SK-N-SH (cell line): ENCODE measurements around the gene CAPN11.

Source experiments
- EZH2phosphoT487 ChIP-seq: fragments of 200-600 bp; sonication (generic); IDR thresholded peaks from 2 replicates; pipeline ENCODE4 v1.6.1; 2017; ENCODE audit warnings: low read depth, mixed run types, mild to moderate bottlenecking, antibody characterized with exemption, moderate library complexity, borderline replicate concordance
- FOXM1 ChIP-seq: IDR thresholded peaks from 2 replicates; pipeline ENCODE4 v1.4.0; 2012; ENCODE audit warnings: low read depth, mild to moderate bottlenecking
- MXI1 ChIP-seq: IDR thresholded peaks from 2 replicates; pipeline ENCODE4 v1.6.1; 2012; ENCODE audit warnings: mild to moderate bottlenecking, low read depth, low read length, improper control_type of control experiment
- NFIC ChIP-seq: IDR thresholded peaks from 2 replicates; pipeline ENCODE4 v1.4.0; 2012; ENCODE audit warnings: borderline replicate concordance
- RAD21 ChIP-seq: IDR thresholded peaks from 2 replicates; pipeline ENCODE4 v1.6.1; 2012; ENCODE audit warnings: mild to moderate bottlenecking, low read length
- SMC3 ChIP-seq: IDR thresholded peaks from 2 replicates; pipeline ENCODE4 v1.6.1; 2012; ENCODE audit warnings: low read depth, low read length, improper control_type of control experiment
- TF ChIP-seq, protein P1 (sequence below): fragments of 200-600 bp; sonication (generic); IDR thresholded peaks from 2 replicates; pipeline ENCODE4 v1.6.1; 2017; ENCODE audit warnings: antibody characterized with exemption, mild to moderate bottlenecking, moderate library complexity
- TF ChIP-seq, protein P2 (sequence below): IDR thresholded peaks from 2 replicates; pipeline ENCODE4 v1.4.0; 2012; ENCODE audit warnings: low read depth, borderline replicate concordance
- TF ChIP-seq, protein P3 (sequence below): IDR thresholded peaks from 2 replicates; pipeline ENCODE4 v1.4.0; 2012; ENCODE audit warnings: low read depth
- TF ChIP-seq, protein P4 (sequence below): IDR thresholded peaks from 2 replicates; pipeline ENCODE4 v1.6.1; 2012; ENCODE audit warnings: mild to moderate bottlenecking, low read depth, low read length, moderate library complexity

DNA sequence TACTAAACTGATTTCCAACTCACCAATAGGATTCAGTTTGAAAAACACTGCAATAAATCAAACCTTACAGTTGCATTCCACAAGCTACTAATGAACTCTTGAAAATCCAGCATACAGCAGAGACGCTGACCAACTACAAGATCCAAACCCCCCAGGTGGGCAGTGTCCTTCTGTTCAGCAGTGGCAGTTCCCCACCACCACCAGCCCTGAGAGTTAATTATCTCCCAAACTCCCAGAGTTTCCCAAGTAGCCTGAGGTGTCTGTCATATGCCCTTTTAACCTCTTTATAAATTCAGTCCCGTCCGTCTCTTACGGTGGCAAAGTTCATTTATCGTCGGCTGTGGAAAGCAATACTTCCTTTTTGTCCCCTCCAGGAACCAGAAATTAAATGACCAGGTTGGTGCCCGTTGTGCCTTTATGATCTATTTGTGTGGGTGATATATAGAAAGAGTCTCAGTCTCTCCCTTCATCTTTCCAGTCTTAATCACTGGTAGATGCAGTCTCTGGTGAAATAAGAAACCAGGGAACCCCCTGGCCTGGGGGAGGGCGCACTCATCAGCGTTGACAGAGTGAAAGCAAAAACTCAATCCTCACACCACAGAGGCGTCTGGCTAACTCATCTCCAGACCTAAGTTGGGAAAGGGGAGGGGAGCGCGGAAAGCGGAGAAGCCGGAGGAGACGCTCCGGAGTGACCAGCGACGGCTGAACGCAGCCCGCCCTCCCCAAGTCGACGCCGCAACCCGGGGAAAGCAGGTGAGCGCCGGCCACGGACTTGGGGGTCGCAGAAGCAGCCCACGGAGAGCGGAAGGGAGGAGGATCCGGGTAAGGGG, 32.1 kb upstream of the CAPN11 start:
- TF ChIP-seq, protein P1, sequence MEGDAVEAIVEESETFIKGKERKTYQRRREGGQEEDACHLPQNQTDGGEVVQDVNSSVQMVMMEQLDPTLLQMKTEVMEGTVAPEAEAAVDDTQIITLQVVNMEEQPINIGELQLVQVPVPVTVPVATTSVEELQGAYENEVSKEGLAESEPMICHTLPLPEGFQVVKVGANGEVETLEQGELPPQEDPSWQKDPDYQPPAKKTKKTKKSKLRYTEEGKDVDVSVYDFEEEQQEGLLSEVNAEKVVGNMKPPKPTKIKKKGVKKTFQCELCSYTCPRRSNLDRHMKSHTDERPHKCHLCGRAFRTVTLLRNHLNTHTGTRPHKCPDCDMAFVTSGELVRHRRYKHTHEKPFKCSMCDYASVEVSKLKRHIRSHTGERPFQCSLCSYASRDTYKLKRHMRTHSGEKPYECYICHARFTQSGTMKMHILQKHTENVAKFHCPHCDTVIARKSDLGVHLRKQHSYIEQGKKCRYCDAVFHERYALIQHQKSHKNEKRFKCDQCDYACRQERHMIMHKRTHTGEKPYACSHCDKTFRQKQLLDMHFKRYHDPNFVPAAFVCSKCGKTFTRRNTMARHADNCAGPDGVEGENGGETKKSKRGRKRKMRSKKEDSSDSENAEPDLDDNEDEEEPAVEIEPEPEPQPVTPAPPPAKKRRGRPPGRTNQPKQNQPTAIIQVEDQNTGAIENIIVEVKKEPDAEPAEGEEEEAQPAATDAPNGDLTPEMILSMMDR: no peak
- no peak for TF ChIP-seq EZH2phosphoT487
- TF ChIP-seq NFIC: no peak
- TF ChIP-seq, protein P2, sequence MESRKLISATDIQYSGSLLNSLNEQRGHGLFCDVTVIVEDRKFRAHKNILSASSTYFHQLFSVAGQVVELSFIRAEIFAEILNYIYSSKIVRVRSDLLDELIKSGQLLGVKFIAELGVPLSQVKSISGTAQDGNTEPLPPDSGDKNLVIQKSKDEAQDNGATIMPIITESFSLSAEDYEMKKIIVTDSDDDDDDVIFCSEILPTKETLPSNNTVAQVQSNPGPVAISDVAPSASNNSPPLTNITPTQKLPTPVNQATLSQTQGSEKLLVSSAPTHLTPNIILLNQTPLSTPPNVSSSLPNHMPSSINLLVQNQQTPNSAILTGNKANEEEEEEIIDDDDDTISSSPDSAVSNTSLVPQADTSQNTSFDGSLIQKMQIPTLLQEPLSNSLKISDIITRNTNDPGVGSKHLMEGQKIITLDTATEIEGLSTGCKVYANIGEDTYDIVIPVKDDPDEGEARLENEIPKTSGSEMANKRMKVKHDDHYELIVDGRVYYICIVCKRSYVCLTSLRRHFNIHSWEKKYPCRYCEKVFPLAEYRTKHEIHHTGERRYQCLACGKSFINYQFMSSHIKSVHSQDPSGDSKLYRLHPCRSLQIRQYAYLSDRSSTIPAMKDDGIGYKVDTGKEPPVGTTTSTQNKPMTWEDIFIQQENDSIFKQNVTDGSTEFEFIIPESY: no peak
- TF ChIP-seq, protein P3, sequence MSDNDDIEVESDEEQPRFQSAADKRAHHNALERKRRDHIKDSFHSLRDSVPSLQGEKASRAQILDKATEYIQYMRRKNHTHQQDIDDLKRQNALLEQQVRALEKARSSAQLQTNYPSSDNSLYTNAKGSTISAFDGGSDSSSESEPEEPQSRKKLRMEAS: no peak
- TF ChIP-seq RAD21: no peak
- TF ChIP-seq MXI1: no peak
- TF ChIP-seq FOXM1: no peak
- no peak for TF ChIP-seq SMC3
- TF ChIP-seq, protein P4, sequence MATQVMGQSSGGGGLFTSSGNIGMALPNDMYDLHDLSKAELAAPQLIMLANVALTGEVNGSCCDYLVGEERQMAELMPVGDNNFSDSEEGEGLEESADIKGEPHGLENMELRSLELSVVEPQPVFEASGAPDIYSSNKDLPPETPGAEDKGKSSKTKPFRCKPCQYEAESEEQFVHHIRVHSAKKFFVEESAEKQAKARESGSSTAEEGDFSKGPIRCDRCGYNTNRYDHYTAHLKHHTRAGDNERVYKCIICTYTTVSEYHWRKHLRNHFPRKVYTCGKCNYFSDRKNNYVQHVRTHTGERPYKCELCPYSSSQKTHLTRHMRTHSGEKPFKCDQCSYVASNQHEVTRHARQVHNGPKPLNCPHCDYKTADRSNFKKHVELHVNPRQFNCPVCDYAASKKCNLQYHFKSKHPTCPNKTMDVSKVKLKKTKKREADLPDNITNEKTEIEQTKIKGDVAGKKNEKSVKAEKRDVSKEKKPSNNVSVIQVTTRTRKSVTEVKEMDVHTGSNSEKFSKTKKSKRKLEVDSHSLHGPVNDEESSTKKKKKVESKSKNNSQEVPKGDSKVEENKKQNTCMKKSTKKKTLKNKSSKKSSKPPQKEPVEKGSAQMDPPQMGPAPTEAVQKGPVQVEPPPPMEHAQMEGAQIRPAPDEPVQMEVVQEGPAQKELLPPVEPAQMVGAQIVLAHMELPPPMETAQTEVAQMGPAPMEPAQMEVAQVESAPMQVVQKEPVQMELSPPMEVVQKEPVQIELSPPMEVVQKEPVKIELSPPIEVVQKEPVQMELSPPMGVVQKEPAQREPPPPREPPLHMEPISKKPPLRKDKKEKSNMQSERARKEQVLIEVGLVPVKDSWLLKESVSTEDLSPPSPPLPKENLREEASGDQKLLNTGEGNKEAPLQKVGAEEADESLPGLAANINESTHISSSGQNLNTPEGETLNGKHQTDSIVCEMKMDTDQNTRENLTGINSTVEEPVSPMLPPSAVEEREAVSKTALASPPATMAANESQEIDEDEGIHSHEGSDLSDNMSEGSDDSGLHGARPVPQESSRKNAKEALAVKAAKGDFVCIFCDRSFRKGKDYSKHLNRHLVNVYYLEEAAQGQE: 0 out of 2 replicates have a peak, but pooled peaks have one; percentile 25
